Mesenchymal stem cell (in vitro differentiated cells and primary cell): Measurements from ENCODE around the gene SCD5.

Source experiments
- DNase-seq: peaks from one replicate; pipeline ENCODE4 v3.0.0-alpha.2; 2013
- H2AFZ ChIP-seq: one replicate; pipeline ENCODE4 v1.6.1; 2013; ENCODE audit warnings: low read depth, mild to moderate bottlenecking, control low read depth, inconsistent platforms, low read length, moderate library complexity
- H2AK5ac ChIP-seq: 2 replicates; pipeline ENCODE4 v1.6.1; 2013; ENCODE audit warnings: low read length, moderate library complexity, mild to moderate bottlenecking, inconsistent platforms; ENCODE audit not compliant: severe bottlenecking
- H2BK120ac ChIP-seq: one replicate; pipeline ENCODE4 v1.6.1; 2013; ENCODE audit warnings: low read depth, mild to moderate bottlenecking, inconsistent platforms, low read length, moderate library complexity
- H2BK12ac ChIP-seq, 2 experiments: one replicate each; pipeline ENCODE4 v1.6.1; 2013; ENCODE audit warnings: inconsistent platforms in 2 of 2, low read length in 2 of 2, mild to moderate bottlenecking in 2 of 2, moderate library complexity in 2 of 2, control low read depth in 1 of 2
- H2BK15ac ChIP-seq: one replicate; pipeline ENCODE4 v1.6.1; 2013; ENCODE audit warnings: mild to moderate bottlenecking, low read depth, inconsistent platforms; ENCODE audit not compliant: poor library complexity, severe bottlenecking
- H2BK5ac ChIP-seq: 2 replicates; pipeline ENCODE4 v1.6.1; 2013; ENCODE audit warnings: low read depth, mild to moderate bottlenecking, low read length, control low read depth, inconsistent platforms; ENCODE audit not compliant: poor library complexity, severe bottlenecking
- H3K14ac ChIP-seq, 2 experiments: one replicate each; pipeline ENCODE4 v1.6.1; 2013; ENCODE audit warnings: inconsistent platforms in 2 of 2, low read length in 2 of 2, control low read depth in 1 of 2, mild to moderate bottlenecking in 1 of 2, moderate library complexity in 1 of 2
- H3K18ac ChIP-seq, 2 experiments: one replicate each; pipeline ENCODE4 v1.6.1; 2013; ENCODE audit warnings: inconsistent platforms in 2 of 2, low read length in 2 of 2, control low read depth in 1 of 2, low read depth in 1 of 2, mild to moderate bottlenecking in 1 of 2
- H3K23ac ChIP-seq, 2 experiments: one replicate each; pipeline ENCODE4 v1.6.1; 2013; ENCODE audit warnings: inconsistent platforms in 2 of 2, low read length in 2 of 2, mild to moderate bottlenecking in 2 of 2, moderate library complexity in 2 of 2, control low read depth in 1 of 2
- H3K27ac ChIP-seq: 2 replicates; pipeline ENCODE4 v1.5.1; 2013; ENCODE audit warnings: mild to moderate bottlenecking, moderate library complexity, low read length, control low read depth, inconsistent platforms; ENCODE audit not compliant: poor library complexity, severe bottlenecking
- H3K27me3 ChIP-seq, 2 experiments: 2 replicates each; pipeline versions ENCODE4 v1.6.1 to v1.7.0; 2013; ENCODE audit warnings: low read length in 2 of 2, mild to moderate bottlenecking in 2 of 2, moderate library complexity in 2 of 2, control low read depth in 1 of 2, inconsistent platforms in 1 of 2; ENCODE audit not compliant: control insufficient read depth in 1 of 2, insufficient read depth in 1 of 2
- H3K36me3 ChIP-seq, 2 experiments: 2 replicates each; pipeline versions ENCODE4 v1.6.1 to v1.7.0; 2013; ENCODE audit warnings: low read length in 2 of 2, control low read depth in 1 of 2, inconsistent platforms in 1 of 2, low read depth in 1 of 2, mild to moderate bottlenecking in 1 of 2; ENCODE audit not compliant: insufficient read depth in 2 of 2, control insufficient read depth in 1 of 2
- H3K4ac ChIP-seq, 2 experiments: one replicate each; pipeline ENCODE4 v1.6.1; 2013; ENCODE audit warnings: inconsistent platforms in 2 of 2, low read length in 2 of 2, mild to moderate bottlenecking in 2 of 2, moderate library complexity in 2 of 2, control low read depth in 1 of 2, low read depth in 1 of 2
- H3K4me1 ChIP-seq: 2 replicates; pipeline ENCODE4 v1.6.1; 2013; ENCODE audit warnings: low read depth, low read length, control low read depth; ENCODE audit not compliant: control insufficient read depth, insufficient read depth
- H3K4me2 ChIP-seq: 2 replicates; pipeline ENCODE4 v1.6.1; 2013; ENCODE audit warnings: low read length, mild to moderate bottlenecking, inconsistent platforms; ENCODE audit not compliant: poor library complexity, severe bottlenecking
- H3K4me3 ChIP-seq, 2 experiments: 2 replicates each; pipeline versions ENCODE4 v1.5.1 to v1.7.0; 2013; ENCODE audit warnings: low read length in 2 of 2, mild to moderate bottlenecking in 2 of 2, control low read depth in 1 of 2, low read depth in 1 of 2; ENCODE audit not compliant: insufficient read depth in 1 of 2
- H3K79me1 ChIP-seq: replicated peaks from 2 replicates; pipeline ENCODE4 v1.6.1; 2013; ENCODE audit warnings: mild to moderate bottlenecking, control low read depth, low read length, inconsistent platforms; ENCODE audit not compliant: poor library complexity, severe bottlenecking
- H3K9ac ChIP-seq: 2 replicates; pipeline ENCODE4 v1.7.0; 2013; ENCODE audit warnings: mild to moderate bottlenecking, low read length, moderate library complexity
- H3K9me3 ChIP-seq: 2 replicates; pipeline ENCODE4 v1.7.0; 2013; ENCODE audit warnings: mild to moderate bottlenecking, low read length; ENCODE audit not compliant: control insufficient read depth
- H4K8ac ChIP-seq: one replicate; pipeline ENCODE4 v1.6.1; 2013; ENCODE audit warnings: inconsistent platforms, mild to moderate bottlenecking, low read length, moderate library complexity
- H4K91ac ChIP-seq: one replicate; pipeline ENCODE4 v1.6.1; 2013; ENCODE audit warnings: mild to moderate bottlenecking, low read length, inconsistent platforms
- WGBS: methylation state at CpG from one replicate; pipeline ENCODE4 v1.1.7; 2013; ENCODE audit warnings: mixed read lengths; 5-methylcytosine and 5-hydroxymethylcytosine counted together

SCD5 gene

DNA sequence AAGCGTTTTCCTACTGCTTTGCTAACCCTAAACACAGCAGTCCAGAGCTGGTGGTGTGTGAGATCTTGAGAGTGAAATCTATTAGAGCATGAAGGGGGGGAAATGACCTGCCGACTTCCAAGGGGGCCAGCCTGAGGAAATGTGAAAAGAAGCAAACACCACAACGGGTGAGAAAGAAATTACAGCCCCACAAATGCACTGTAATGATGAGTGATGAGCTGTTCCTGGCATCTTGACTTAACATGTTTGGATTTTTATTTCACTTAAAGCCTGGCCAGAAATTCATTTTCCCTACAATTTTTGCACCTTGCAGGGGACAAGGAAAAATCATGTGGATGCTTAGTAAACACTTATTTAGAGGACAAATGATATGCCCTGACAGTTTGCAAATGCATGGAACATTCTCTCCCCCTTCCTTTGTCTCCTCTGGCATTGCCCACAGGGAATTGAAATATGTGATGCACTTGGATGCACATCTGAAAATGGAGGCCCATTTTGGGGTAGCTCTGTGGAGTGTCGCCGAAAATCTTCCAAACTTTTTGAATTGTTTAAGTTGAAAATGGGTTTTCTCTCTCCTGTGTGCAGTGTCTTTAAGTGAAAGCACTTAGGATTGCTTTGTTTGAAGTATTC, 152.5 kb downstream of the SCD5 start:
- Histone ChIP-seq H3K27me3 (no peaks in the 10 kb centered on the region), H3K4me3 (no peak overlapping the region), H4K8ac (no peak overlapping the region), H3K9ac (no peak overlapping the region), H3K4ac (no peak overlapping the region), H2AK5ac (peak overlapping the region; percentile 27), H4K91ac (no peak overlapping the region), H2BK12ac (no peak overlapping the region), H3K9me3 (no peaks in the 10 kb centered on the region), H3K18ac (no peak overlapping the region), H2BK15ac (no peak overlapping the region), H3K14ac (no peak overlapping the region), H3K36me3 (peaks cover 2 to 3% of the 10 kb centered on the region in 2 experiments), H3K4me2 (peak overlapping the region; percentile 10), H3K4me1 (peaks cover 14% of the 10 kb centered on the region), H3K27ac (peak overlapping the region; percentile 44), H2BK120ac (no peak overlapping the region), H3K23ac (no peak overlapping the region), H3K79me1 (peaks cover 11% of the 10 kb centered on the region), H2BK5ac (no peak overlapping the region), H2AFZ (no peak overlapping the region)
- WGBS: 91% methylated on average over 5 of the region's 5 CpGs
- no peak for DNase-seq

- Histone ChIP-seq H4K8ac (no peak overlapping the region), H3K9me3 (no peaks in the 10 kb centered on the region), H3K23ac (no peak overlapping the region), H3K79me1 (peaks cover 16% of the 10 kb centered on the region), H3K14ac (no peak overlapping the region), H2BK120ac (no peak overlapping the region), H2BK5ac (no peak overlapping the region), H2AFZ (no peak overlapping the region), H3K27ac (peak overlapping the region; percentile 73), H3K9ac (no peak overlapping the region), H2BK15ac (no peak overlapping the region), H3K4me2 (no peak overlapping the region), H2AK5ac (peak overlapping the region; percentile 33), H4K91ac (no peak overlapping the region), H3K4ac (no peak overlapping the region), H2BK12ac (no peak overlapping the region), H3K4me3 (no peak overlapping the region), H3K4me1 (peaks cover 18% of the 10 kb centered on the region), H3K36me3 (peaks cover 0 to 3% of the 10 kb centered on the region in 2 experiments), H3K27me3 (no peaks in the 10 kb centered on the region), H3K18ac (no peak overlapping the region)
- WGBS: 63% methylated on average over 4 of the region's 4 CpGs
- DNase-seq: no peak
Measured at GRCh38 chr4:82644734-82645126, 153.9 kb downstream of the SCD5 start.

DNA sequence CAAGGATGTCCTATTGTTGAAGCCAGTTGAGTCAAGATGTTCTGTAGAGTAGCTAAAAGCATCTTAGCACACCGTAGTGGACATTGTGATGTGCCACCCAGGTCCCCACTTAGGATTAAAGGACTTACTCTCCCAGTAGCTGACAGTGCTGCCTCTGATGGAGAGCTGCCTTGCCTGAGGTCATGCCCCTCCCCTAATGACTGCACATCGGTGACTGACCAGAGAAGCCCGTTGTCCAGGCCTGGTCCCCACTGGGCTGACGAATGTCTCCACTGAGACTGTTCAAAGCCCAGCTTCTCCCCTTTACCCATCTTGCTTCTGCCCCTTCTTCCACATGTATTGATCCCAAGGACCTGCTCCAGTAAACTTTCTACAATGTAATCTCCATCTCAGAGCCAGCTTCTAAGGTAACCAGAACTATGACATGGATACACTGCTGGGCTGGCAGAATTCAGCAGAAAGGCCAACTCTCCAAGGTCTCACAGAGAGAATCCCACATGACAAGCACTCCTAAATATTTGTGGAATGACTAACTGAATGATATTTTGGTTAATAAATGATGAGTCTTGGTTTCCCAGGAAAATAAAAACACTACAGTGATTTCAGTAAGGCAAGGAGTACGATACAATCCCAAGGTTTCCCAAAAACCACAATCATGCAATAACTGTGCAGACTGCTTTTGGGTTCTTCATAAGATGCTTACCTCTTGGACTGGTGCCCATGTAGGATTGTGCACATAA, 154.4 kb downstream of the SCD5 start:
- no peak overlapping the region for H4K8ac ChIP-seq
- no peak overlapping the region for H3K14ac ChIP-seq
- H2BK12ac ChIP-seq: no peak overlapping the region
- no peak overlapping the region for H2BK15ac ChIP-seq
- peak overlapping the region; percentile 79 for H2AK5ac ChIP-seq
- no peak overlapping the region for H3K4me3 ChIP-seq
- H3K79me1 ChIP-seq: peaks cover 16% of the 10 kb centered on the region
- H3K9me3 ChIP-seq: no peaks in the 10 kb centered on the region
- H4K91ac ChIP-seq: no peak overlapping the region
- H2BK5ac ChIP-seq: no peak overlapping the region
- no peak overlapping the region for H3K4ac ChIP-seq
- H2AFZ ChIP-seq: no peak overlapping the region
- no peak overlapping the region for H2BK120ac ChIP-seq
- H3K18ac ChIP-seq: no peak overlapping the region
- H3K4me2 ChIP-seq: no peak overlapping the region
- H3K23ac ChIP-seq: no peak overlapping the region
- DNase-seq: no peak
- H3K27me3 ChIP-seq: no peaks in the 10 kb centered on the region
- H3K36me3 ChIP-seq: no peaks in the 10 kb centered on the region
- H3K27ac ChIP-seq: peak overlapping the region; percentile 79
- WGBS: 86% methylated on average over 5 of the region's 5 CpGs
- H3K4me1 ChIP-seq: peaks cover 19% of the 10 kb centered on the region
- H3K9ac ChIP-seq: no peak overlapping the region

- peaks cover 21% of the 10 kb centered on the region for H3K4me1 ChIP-seq
- H3K9ac ChIP-seq: no peak overlapping the region
- H2AFZ ChIP-seq: no peak overlapping the region
- no peak overlapping the region for H4K91ac ChIP-seq
- no peak overlapping the region for H3K4me3 ChIP-seq
- no peak overlapping the region for H3K4me2 ChIP-seq
- H2BK120ac ChIP-seq: no peak overlapping the region
- H3K23ac ChIP-seq: no peak overlapping the region
- no peak overlapping the region for H2BK15ac ChIP-seq
- H3K18ac ChIP-seq: no peak overlapping the region
- no peak overlapping the region for H3K27ac ChIP-seq
- no peak overlapping the region for H3K14ac ChIP-seq
- H2AK5ac ChIP-seq: peak overlapping the region; percentile 70
- no peak for DNase-seq
- 73% methylated on average over 5 of the region's 7 CpGs for WGBS
- no peaks in the 10 kb centered on the region for H3K27me3 ChIP-seq
- no peaks in the 10 kb centered on the region for H3K9me3 ChIP-seq
- H3K79me1 ChIP-seq: peaks cover 14% of the 10 kb centered on the region
- H4K8ac ChIP-seq: no peak overlapping the region
- H2BK5ac ChIP-seq: peak overlapping the region; percentile 39
- no peaks in the 10 kb centered on the region for H3K36me3 ChIP-seq
- H2BK12ac ChIP-seq: no peak overlapping the region
- no peak overlapping the region for H3K4ac ChIP-seq
Measured at GRCh38 chr4:82642331-82642730, 156.3 kb downstream of the SCD5 start.
